Measurements from ENCODE around the gene SMYD3.

GRCh38 chr1:245957427-245957826 is 549.7 kb downstream of the SMYD3 start:
- no peak for TF ChIP-seq ZNF207 (IDR thresholded peaks at IDR 0.05; ENCODE audit: borderline replicate concordance)
- TF ChIP-seq, protein P1, sequence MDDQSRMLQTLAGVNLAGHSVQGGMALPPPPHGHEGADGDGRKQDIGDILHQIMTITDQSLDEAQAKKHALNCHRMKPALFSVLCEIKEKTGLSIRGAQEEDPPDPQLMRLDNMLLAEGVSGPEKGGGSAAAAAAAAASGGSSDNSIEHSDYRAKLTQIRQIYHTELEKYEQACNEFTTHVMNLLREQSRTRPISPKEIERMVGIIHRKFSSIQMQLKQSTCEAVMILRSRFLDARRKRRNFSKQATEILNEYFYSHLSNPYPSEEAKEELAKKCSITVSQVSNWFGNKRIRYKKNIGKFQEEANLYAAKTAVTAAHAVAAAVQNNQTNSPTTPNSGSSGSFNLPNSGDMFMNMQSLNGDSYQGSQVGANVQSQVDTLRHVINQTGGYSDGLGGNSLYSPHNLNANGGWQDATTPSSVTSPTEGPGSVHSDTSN (IDR thresholded peaks at IDR 0.05; ENCODE audit: insufficient replicate concordance, low read depth, low read length) = no peak
- TF ChIP-seq, protein P2, sequence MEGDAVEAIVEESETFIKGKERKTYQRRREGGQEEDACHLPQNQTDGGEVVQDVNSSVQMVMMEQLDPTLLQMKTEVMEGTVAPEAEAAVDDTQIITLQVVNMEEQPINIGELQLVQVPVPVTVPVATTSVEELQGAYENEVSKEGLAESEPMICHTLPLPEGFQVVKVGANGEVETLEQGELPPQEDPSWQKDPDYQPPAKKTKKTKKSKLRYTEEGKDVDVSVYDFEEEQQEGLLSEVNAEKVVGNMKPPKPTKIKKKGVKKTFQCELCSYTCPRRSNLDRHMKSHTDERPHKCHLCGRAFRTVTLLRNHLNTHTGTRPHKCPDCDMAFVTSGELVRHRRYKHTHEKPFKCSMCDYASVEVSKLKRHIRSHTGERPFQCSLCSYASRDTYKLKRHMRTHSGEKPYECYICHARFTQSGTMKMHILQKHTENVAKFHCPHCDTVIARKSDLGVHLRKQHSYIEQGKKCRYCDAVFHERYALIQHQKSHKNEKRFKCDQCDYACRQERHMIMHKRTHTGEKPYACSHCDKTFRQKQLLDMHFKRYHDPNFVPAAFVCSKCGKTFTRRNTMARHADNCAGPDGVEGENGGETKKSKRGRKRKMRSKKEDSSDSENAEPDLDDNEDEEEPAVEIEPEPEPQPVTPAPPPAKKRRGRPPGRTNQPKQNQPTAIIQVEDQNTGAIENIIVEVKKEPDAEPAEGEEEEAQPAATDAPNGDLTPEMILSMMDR (IDR thresholded peaks at IDR 0.05 in 2 of 3, conservative IDR thresholded peaks at IDR 0.05 in 1 of 3; ENCODE audit: control insufficient read depth in 2 of 3, extremely low read depth in 1 of 3, insufficient read depth in 1 of 3, low read depth in 3 of 3, low read length in 3 of 3) = no peak
- TF ChIP-seq SIN3A (IDR thresholded peaks at IDR 0.05; ENCODE audit: low read depth, low read length) = no peak
- no peak for TF ChIP-seq POLR2AphosphoS5 (IDR thresholded peaks at IDR 0.05; ENCODE audit: low read length)
